Caco-2 (cell line): ENCODE measurements around the gene FAH. TPM values are rescaled to one million over a fixed set of nuclear protein-coding genes. Genes with fewer than 3 reads are reported as not detected.
"Not testable (repeated sequence)": the region's sequence is repeated elsewhere in the genome, so short reads cannot be mapped to it uniquely, and the experiment has no call there.

ENCODE experiments used
- BruUV-seq: library from RNA; stranded (reverse); fragments of 400-500 nt; replicated peaks from 2 replicates; lab custom pipeline; 2021; lab: Mats Ljungman, UMichigan
- CTCF ChIA-PET: fragments of 300-600 bp; sonication (Branson Sonifier 250); formaldehyde crosslinking; loops from one replicate; lab custom pipeline; 2022; ENCODE audit warnings: antibody characterized with exemption; lab: Charles Lee
- POLR2A ChIA-PET: fragments of 300-600 bp; sonication (Branson Sonifier 250); formaldehyde crosslinking; loops from one replicate; lab custom pipeline; 2022; ENCODE audit warnings: antibody characterized with exemption; lab: Charles Lee
- DNase-seq, 2 experiments: peaks; one replicate each; pipeline versions ENCODE4 v3.0.0 to v3.0.0-alpha.2; 2020 to 2022
- H3K27me3 ChIP-seq: replicated peaks from 2 replicates; pipeline ENCODE4 v1.6.0; 2011; ENCODE audit warnings: low read length; ENCODE audit not compliant: control insufficient read depth, insufficient read depth
- H3K36me3 ChIP-seq: 2 replicates; pipeline ENCODE4 v1.5.1; 2011; ENCODE audit warnings: low read length; ENCODE audit not compliant: control insufficient read depth, insufficient read depth
- H3K4me1 ChIP-seq: fragments of 250-450 bp; sonication (Bioruptor Pico); 2 replicates; pipeline ENCODE4 v1.5.1; 2020; ENCODE audit warnings: mild to moderate bottlenecking
- H3K4me3 ChIP-seq: 2 replicates; pipeline ENCODE4 v1.5.1; 2011; ENCODE audit warnings: low read depth, mild to moderate bottlenecking, control low read depth, low read length
- H3K9me3 ChIP-seq: fragments of 250-450 bp; sonication (Bioruptor Pico); 2 replicates; pipeline ENCODE4 v1.5.1; 2020; ENCODE audit warnings: mild to moderate bottlenecking, moderate library complexity
- H3K27ac Mint-ChIP-seq: one replicate; pipeline ENCODE4 v1.8.0; 2022; ENCODE audit warnings: mixed read lengths; ENCODE audit not compliant: unreplicated experiment
- H3K27me3 Mint-ChIP-seq: one replicate; pipeline ENCODE4 v1.8.0; 2022; ENCODE audit warnings: mixed read lengths; ENCODE audit not compliant: insufficient read depth, unreplicated experiment
- H3K36me3 Mint-ChIP-seq: one replicate; pipeline ENCODE4 v1.8.0; 2022; ENCODE audit warnings: mild to moderate bottlenecking, mixed read lengths; ENCODE audit not compliant: insufficient read depth, unreplicated experiment
- H3K4me1 Mint-ChIP-seq: one replicate; pipeline ENCODE4 v1.8.0; 2022; ENCODE audit warnings: low read depth, mixed read lengths; ENCODE audit not compliant: unreplicated experiment
- H3K4me3 Mint-ChIP-seq: one replicate; pipeline ENCODE4 v1.8.0; 2022; ENCODE audit warnings: mild to moderate bottlenecking, moderate library complexity, mixed read lengths; ENCODE audit not compliant: unreplicated experiment
- H3K9me3 Mint-ChIP-seq: one replicate; pipeline ENCODE4 v1.8.0; 2022; ENCODE audit warnings: mixed read lengths; ENCODE audit not compliant: unreplicated experiment
- intact Hi-C: fragments of 100-400 bp; cut with micrococcal nuclease; formaldehyde crosslinking; loops from one replicate; pipeline ENCODE4 v1.10.0; 2022; ENCODE audit not compliant: unreplicated experiment
- total RNA-seq: library from RNA; stranded (reverse); gene quantifications from 2 replicates; pipeline ENCODE4 v1.2.3, GENCODE V29; 2022
- TF ChIP-seq, protein P1 (sequence below), 2 experiments: fragments of 200-600 bp in 1 of 2; IDR thresholded peaks; 1 replicate in 1 of 2; 2 replicates in 1 of 2; pipeline versions ENCODE4 v1.5.1 to v1.8.0; 2011 to 2022; ENCODE audit warnings: antibody characterized with exemption in 1 of 2, control low read depth in 1 of 2, inconsistent platforms in 1 of 2, low read depth in 1 of 2, low read length in 1 of 2, mild to moderate bottlenecking in 1 of 2, moderate library complexity in 1 of 2; ENCODE audit not compliant: insufficient read depth in 1 of 2, severe bottlenecking in 1 of 2, unreplicated experiment in 1 of 2

FAH gene
- total RNA-seq, 1 experiment from 2014 or later, result 20.4 TPM

DNA sequence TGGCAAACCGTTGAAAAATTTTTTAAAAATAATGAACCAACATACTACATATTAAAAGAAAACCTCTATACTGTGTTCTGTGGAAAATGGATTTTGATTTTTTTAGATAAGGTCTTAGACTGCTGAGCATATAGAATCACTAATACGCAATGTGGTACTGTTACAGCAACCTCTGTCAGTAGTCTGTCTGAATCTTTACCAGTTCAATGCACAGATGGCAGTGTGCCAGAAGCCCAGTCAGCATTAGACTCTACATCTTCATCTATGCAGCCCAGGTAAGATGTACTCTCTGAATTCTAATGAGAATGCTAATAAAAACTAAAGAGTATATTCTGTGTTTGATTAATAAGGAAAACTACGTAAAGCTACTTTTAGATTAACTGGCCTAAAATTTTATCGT is 31.3 kb upstream of the FAH start:
- H3K27me3 Mint-ChIP-seq, result no peaks in the 10 kb centered on the region
- TF ChIP-seq, protein P1, sequence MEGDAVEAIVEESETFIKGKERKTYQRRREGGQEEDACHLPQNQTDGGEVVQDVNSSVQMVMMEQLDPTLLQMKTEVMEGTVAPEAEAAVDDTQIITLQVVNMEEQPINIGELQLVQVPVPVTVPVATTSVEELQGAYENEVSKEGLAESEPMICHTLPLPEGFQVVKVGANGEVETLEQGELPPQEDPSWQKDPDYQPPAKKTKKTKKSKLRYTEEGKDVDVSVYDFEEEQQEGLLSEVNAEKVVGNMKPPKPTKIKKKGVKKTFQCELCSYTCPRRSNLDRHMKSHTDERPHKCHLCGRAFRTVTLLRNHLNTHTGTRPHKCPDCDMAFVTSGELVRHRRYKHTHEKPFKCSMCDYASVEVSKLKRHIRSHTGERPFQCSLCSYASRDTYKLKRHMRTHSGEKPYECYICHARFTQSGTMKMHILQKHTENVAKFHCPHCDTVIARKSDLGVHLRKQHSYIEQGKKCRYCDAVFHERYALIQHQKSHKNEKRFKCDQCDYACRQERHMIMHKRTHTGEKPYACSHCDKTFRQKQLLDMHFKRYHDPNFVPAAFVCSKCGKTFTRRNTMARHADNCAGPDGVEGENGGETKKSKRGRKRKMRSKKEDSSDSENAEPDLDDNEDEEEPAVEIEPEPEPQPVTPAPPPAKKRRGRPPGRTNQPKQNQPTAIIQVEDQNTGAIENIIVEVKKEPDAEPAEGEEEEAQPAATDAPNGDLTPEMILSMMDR (IDR thresholded peaks at IDR 0.05; ENCODE audit: insufficient read depth in 1 of 2, low read depth in 1 of 2, low read length in 1 of 2, severe bottlenecking in 1 of 2, unreplicated experiment in 1 of 2), result no peak
- intact Hi-C loops, result no loop called here
- DNase-seq, result no peak
- CTCF ChIA-PET, result no interaction called here
- POLR2A ChIA-PET, result no interaction called here
- H3K36me3 ChIP-seq, result no peaks in the 10 kb centered on the region
- H3K4me3 ChIP-seq, result no peak overlapping the region
- H3K4me1 ChIP-seq, result no peaks in the 10 kb centered on the region
- no peaks in the 10 kb centered on the region for H3K9me3 Mint-ChIP-seq
- H3K9me3 ChIP-seq, result no peaks in the 10 kb centered on the region
- no TSS peak for BruUV-seq
- H3K36me3 Mint-ChIP-seq, result peaks cover 7% of the 10 kb centered on the region
- no peak overlapping the region for H3K4me3 Mint-ChIP-seq
- H3K4me1 Mint-ChIP-seq, result no peaks in the 10 kb centered on the region
- H3K27ac Mint-ChIP-seq, result no peak overlapping the region
- H3K27me3 ChIP-seq, result no peaks in the 10 kb centered on the region

DNA sequence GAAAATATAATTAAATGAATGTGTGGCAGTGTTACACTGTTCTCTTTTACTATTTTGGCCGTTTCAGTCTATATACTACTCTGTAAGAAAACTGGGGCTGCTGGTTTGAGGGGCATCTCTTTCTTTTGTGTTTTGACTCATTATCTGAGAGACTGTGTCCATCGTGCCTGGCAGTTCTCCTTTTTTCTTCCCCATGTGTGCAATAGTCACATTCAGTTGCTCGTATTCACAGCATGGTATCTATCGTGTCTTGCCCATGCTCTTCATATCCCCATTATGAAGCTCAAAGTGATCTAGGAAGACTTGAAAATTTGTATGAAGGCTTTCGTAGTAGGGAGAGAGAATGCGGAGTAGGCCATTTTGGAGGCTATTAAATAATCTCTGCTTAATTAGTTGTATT is 29.8 kb upstream of the FAH start:
- Mint-ChIP-seq H3K4me3 (no peak overlapping the region), H3K27me3 (no peaks in the 10 kb centered on the region), H3K4me1 (no peaks in the 10 kb centered on the region), H3K36me3 (peaks cover 7% of the 10 kb centered on the region), H3K27ac (no peak overlapping the region), H3K9me3 (no peaks in the 10 kb centered on the region)
- ChIA-PET POLR2A (no interaction called here), CTCF (no interaction called here)
- no peak for DNase-seq
- intact Hi-C loops, result no loop called here
- no peak overlapping the region for H3K4me3 ChIP-seq
- TF ChIP-seq, protein P1 (IDR thresholded peaks at IDR 0.05; ENCODE audit: insufficient read depth in 1 of 2, low read depth in 1 of 2, low read length in 1 of 2, severe bottlenecking in 1 of 2, unreplicated experiment in 1 of 2), result no peak
- H3K36me3 ChIP-seq, result no peaks in the 10 kb centered on the region
- no peaks in the 10 kb centered on the region for H3K27me3 ChIP-seq
- no TSS peak for BruUV-seq
- H3K4me1 ChIP-seq, result no peaks in the 10 kb centered on the region
- no peaks in the 10 kb centered on the region for H3K9me3 ChIP-seq

DNA sequence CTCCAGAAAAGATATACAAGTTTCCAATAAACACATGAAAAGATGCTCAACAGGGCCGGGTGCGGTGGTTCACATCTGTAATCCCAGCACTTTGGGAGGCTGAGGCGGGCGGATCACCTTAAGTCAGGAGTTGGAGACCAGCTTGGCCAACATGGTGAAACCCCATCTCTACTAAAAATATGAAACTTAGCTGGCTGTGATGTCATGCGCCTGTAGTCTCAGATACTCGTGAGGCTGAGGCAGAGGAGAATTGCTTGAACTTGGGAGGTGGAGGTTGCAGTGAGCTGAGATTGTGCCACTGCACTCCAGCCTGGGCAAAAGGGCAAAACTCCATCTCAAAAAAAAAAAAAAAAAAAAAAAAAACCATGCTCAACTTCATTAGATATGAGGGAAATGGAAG is 25.5 kb upstream of the FAH start:
- not testable (repeated sequence) for H3K36me3 ChIP-seq, H3K27me3 Mint-ChIP-seq

DNA sequence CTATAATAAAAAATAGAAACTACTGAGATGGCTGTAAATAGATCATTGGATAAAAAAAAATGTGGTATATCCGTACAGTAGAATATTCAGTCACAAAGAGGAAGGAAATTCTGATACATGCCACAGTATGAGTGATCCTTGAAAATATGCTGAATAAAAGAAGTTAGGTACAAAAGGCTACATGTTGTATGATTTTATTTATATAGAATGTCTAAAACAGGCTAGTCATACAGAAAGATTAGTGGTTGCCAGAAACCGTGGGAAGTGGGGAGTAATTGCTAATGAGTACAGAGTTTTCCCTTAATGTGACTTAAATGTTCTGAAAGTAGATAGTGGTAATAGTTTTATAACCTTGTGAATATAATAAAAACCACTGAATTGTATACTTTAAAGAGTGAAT is 24.9 kb upstream of the FAH start:
- Histone ChIP-seq H3K4me3 (no peak overlapping the region), H3K9me3 (no peaks in the 10 kb centered on the region), H3K36me3 (no peaks in the 10 kb centered on the region), H3K4me1 (no peaks in the 10 kb centered on the region), H3K27me3 (no peaks in the 10 kb centered on the region)
- H3K36me3 Mint-ChIP-seq, result peaks cover 15% of the 10 kb centered on the region
- H3K27me3 Mint-ChIP-seq, result no peaks in the 10 kb centered on the region
- no peak for DNase-seq
- no peak overlapping the region for H3K27ac Mint-ChIP-seq
- TF ChIP-seq, protein P1 (IDR thresholded peaks at IDR 0.05; ENCODE audit: insufficient read depth in 1 of 2, low read depth in 1 of 2, low read length in 1 of 2, severe bottlenecking in 1 of 2, unreplicated experiment in 1 of 2), result no peak
- BruUV-seq, result no TSS peak
- intact Hi-C loops, result no loop called here
- no peaks in the 10 kb centered on the region for H3K4me1 Mint-ChIP-seq
- ChIA-PET POLR2A (no interaction called here), CTCF (no interaction called here)
- H3K9me3 Mint-ChIP-seq, result no peaks in the 10 kb centered on the region
- H3K4me3 Mint-ChIP-seq, result no peak overlapping the region

More for the DNA sequence above, 25.5 kb upstream of the FAH start:
- H3K4me1 Mint-ChIP-seq, CTCF ChIA-PET, H3K4me1 ChIP-seq, BruUV-seq, H3K9me3 ChIP-seq, H3K9me3 Mint-ChIP-seq, DNase-seq, POLR2A ChIA-PET, intact Hi-C loops, H3K4me3 ChIP-seq, H3K4me3 Mint-ChIP-seq, H3K27ac Mint-ChIP-seq, H3K27me3 ChIP-seq: not testable (repeated sequence)
- peaks cover 16% of the 10 kb centered on the region for H3K36me3 Mint-ChIP-seq
